GM18526 (cell line): ENCODE measurements around the gene PTPRB.

Experiments
- POLR2A ChIP-seq: IDR thresholded peaks from 3 replicates; pipeline ENCODE4 v1.6.1; 2011; ENCODE audit not compliant: insufficient read length; ENCODE audit errors: extremely low read depth

PTPRB gene

GRCh38 chr12:70549340-70550179, 87.7 kb downstream of the PTPRB start:
- no peak for TF ChIP-seq POLR2A

GRCh38 chr12:70543444-70543843, 93.8 kb downstream of the PTPRB start:
- TF ChIP-seq POLR2A, result no peak

GRCh38 chr12:70540996-70541395, 96.2 kb downstream of the PTPRB start:
- TF ChIP-seq POLR2A, result no peak

- no peak for TF ChIP-seq POLR2A
Measured at GRCh38 chr12:70536650-70537049, 100.6 kb downstream of the PTPRB start.

GRCh38 chr12:70535896-70536374, 101.3 kb downstream of the PTPRB start:
- no peak for TF ChIP-seq POLR2A

GRCh38 chr12:70534466-70534865, 102.8 kb downstream of the PTPRB start:
- no peak for TF ChIP-seq POLR2A

- no peak for TF ChIP-seq POLR2A
Measured at GRCh38 chr12:70529647-70530046, 107.6 kb downstream of the PTPRB start.

- no peak for TF ChIP-seq POLR2A
Measured at GRCh38 chr12:70520847-70521246, 116.4 kb downstream of the PTPRB start.

GRCh38 chr12:70513426-70513825, 123.8 kb downstream of the PTPRB start:
- no peak for TF ChIP-seq POLR2A

GRCh38 chr12:70508178-70508577, 129.1 kb downstream of the PTPRB start:
- TF ChIP-seq POLR2A, result no peak

GRCh38 chr12:70507442-70507841, 129.8 kb downstream of the PTPRB start:
- no peak for TF ChIP-seq POLR2A

GRCh38 chr12:70497508-70497907, 139.7 kb downstream of the PTPRB start:
- TF ChIP-seq POLR2A, result no peak

- no peak for TF ChIP-seq POLR2A
Measured at GRCh38 chr12:70487440-70487839, 149.8 kb downstream of the PTPRB start.

- TF ChIP-seq POLR2A, result no peak
Measured at GRCh38 chr12:70486588-70486987, 150.6 kb downstream of the PTPRB start.

GRCh38 chr12:70485704-70486103, 151.5 kb downstream of the PTPRB start:
- no peak for TF ChIP-seq POLR2A

- TF ChIP-seq POLR2A, result no peak
Measured at GRCh38 chr12:70484464-70484863, 152.8 kb downstream of the PTPRB start.

- no peak for TF ChIP-seq POLR2A
Measured at GRCh38 chr12:70482764-70483163, 154.5 kb downstream of the PTPRB start.

GRCh38 chr12:70469221-70469820, 167.9 kb downstream of the PTPRB start:
- no peak for TF ChIP-seq POLR2A
